Fibroblast of lung (primary cell): Measurements from ENCODE around the gene TUSC1. TPM values are rescaled to one million over a fixed set of nuclear protein-coding genes. Genes with fewer than 3 reads are reported as not detected.

Experiments used
- DNase-seq, 2 donors: peaks; one replicate each; pipeline versions ENCODE4 v3.0.0 to v3.0.0-alpha.2; 2010; ENCODE audit warnings: low read depth in 2 of 2
- H2AFZ ChIP-seq: 2 replicates; pipeline ENCODE4 v1.5.1; 2012; ENCODE audit warnings: low read length, control low read depth, inconsistent platforms
- H3K27ac ChIP-seq: 2 replicates; pipeline ENCODE4 v1.5.1; 2011; ENCODE audit warnings: low read length, control low read depth; ENCODE audit not compliant: insufficient read depth
- H3K27me3 ChIP-seq: 2 replicates; pipeline ENCODE4 v1.5.1; 2011; ENCODE audit warnings: mild to moderate bottlenecking, low read length; ENCODE audit not compliant: control insufficient read depth, insufficient read depth
- H3K36me3 ChIP-seq: 2 replicates; pipeline ENCODE4 v1.5.1; 2011; ENCODE audit warnings: low read length; ENCODE audit not compliant: control insufficient read depth, insufficient read depth
- H3K4me1 ChIP-seq: 2 replicates; pipeline ENCODE4 v1.5.1; 2011; ENCODE audit warnings: low read length; ENCODE audit not compliant: control insufficient read depth, insufficient read depth; ENCODE audit errors: extremely low read depth
- H3K4me2 ChIP-seq: 2 replicates; pipeline ENCODE4 v1.5.1; 2011; ENCODE audit warnings: low read length, control low read depth; ENCODE audit not compliant: insufficient read depth; ENCODE audit errors: extremely low read depth
- H3K4me3 ChIP-seq, 4 experiments: fragments of 200-600 bp in 1 of 4; sonication (generic) in 1 of 4; replicated peaks in 1 of 4; 2 replicates each; pipeline ENCODE4 v1.5.1; 2011 to 2016; ENCODE audit warnings: low read length in 4 of 4, low read depth in 3 of 4, mild to moderate bottlenecking in 3 of 4, control low read depth in 2 of 4, inconsistent platforms in 1 of 4, mixed read lengths in 1 of 4; ENCODE audit not compliant: insufficient read depth in 1 of 4; ENCODE audit errors: control extremely low read depth in 1 of 4
- H3K79me2 ChIP-seq: 2 replicates; pipeline ENCODE4 v1.5.1; 2012; ENCODE audit warnings: mild to moderate bottlenecking, low read length, inconsistent platforms; ENCODE audit not compliant: control insufficient read depth, insufficient read depth
- H3K9ac ChIP-seq: 2 replicates; pipeline ENCODE4 v1.5.1; 2011; ENCODE audit warnings: mild to moderate bottlenecking, low read length, control low read depth; ENCODE audit not compliant: insufficient read depth
- H3K9me3 ChIP-seq: 2 replicates; pipeline ENCODE4 v1.5.1; 2012; ENCODE audit warnings: low read depth, low read length; ENCODE audit not compliant: control insufficient read depth, insufficient read depth
- H4K20me1 ChIP-seq: 2 replicates; pipeline ENCODE4 v1.5.1; 2011; ENCODE audit warnings: low read length; ENCODE audit not compliant: control insufficient read depth, insufficient read depth; ENCODE audit errors: extremely low read depth
- EZH2 ChIP-seq: IDR thresholded peaks from 2 replicates; pipeline ENCODE4 v1.5.1; 2012; ENCODE audit warnings: low read length, control low read depth, mild to moderate bottlenecking; ENCODE audit errors: missing control alignments
- polyA plus RNA-seq, 2 donors: library from polyadenylated mRNA; depleted of rRNA in 1 of 2; stranded (reverse) in 1 of 2; unstranded in 1 of 2; fragments of >200 nt; gene quantifications; 2 replicates each; pipeline ENCODE4 v1.2.1, GENCODE V29; 2011 to 2012; ENCODE audit warnings: missing spikeins in 1 of 2
- total RNA-seq: library from RNA; depleted of rRNA; stranded (reverse); fragments of >200 nt; gene quantifications from 2 replicates; pipeline ENCODE4 v1.2.1, GENCODE V29; 2014
- TF ChIP-seq, protein P1 (sequence below), 2 donors: IDR thresholded peaks in 1 of 2; conservative IDR thresholded peaks in 1 of 2; 1 replicate in 1 of 2; 2 replicates in 1 of 2; pipeline ENCODE4 v1.5.1; 2011 to 2012; ENCODE audit warnings: low read length in 2 of 2, control low read depth in 1 of 2, inconsistent platforms in 1 of 2, low read depth in 1 of 2, mild to moderate bottlenecking in 1 of 2

The TUSC1 gene
- total and polyA plus RNA-seq, 2 donors (not counting 1 experiment from before 2014, with no cell fraction given): 4.9 to 7.9 TPM

- H2AFZ ChIP-seq: no peak overlapping the region
- no peak overlapping the region for H3K27ac ChIP-seq
- no peak overlapping the region for H3K9ac ChIP-seq
- H3K4me1 ChIP-seq: no peaks in the 10 kb centered on the region
- no peak for DNase-seq
- no peak for TF ChIP-seq EZH2
- TF ChIP-seq, protein P1, sequence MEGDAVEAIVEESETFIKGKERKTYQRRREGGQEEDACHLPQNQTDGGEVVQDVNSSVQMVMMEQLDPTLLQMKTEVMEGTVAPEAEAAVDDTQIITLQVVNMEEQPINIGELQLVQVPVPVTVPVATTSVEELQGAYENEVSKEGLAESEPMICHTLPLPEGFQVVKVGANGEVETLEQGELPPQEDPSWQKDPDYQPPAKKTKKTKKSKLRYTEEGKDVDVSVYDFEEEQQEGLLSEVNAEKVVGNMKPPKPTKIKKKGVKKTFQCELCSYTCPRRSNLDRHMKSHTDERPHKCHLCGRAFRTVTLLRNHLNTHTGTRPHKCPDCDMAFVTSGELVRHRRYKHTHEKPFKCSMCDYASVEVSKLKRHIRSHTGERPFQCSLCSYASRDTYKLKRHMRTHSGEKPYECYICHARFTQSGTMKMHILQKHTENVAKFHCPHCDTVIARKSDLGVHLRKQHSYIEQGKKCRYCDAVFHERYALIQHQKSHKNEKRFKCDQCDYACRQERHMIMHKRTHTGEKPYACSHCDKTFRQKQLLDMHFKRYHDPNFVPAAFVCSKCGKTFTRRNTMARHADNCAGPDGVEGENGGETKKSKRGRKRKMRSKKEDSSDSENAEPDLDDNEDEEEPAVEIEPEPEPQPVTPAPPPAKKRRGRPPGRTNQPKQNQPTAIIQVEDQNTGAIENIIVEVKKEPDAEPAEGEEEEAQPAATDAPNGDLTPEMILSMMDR (conservative IDR thresholded peaks at IDR 0.05 in 1 of 2, IDR thresholded peaks at IDR 0.05 in 1 of 2; ENCODE audit: low read depth in 1 of 2, low read length in 2 of 2): no peak
- H4K20me1 ChIP-seq: no peaks in the 10 kb centered on the region
- no peak overlapping the region for H3K4me2 ChIP-seq
- no peaks in the 10 kb centered on the region for H3K9me3 ChIP-seq
- H3K4me3 ChIP-seq: no peak overlapping the region
- no peaks in the 10 kb centered on the region for H3K79me2 ChIP-seq
- no peaks in the 10 kb centered on the region for H3K36me3 ChIP-seq
- no peaks in the 10 kb centered on the region for H3K27me3 ChIP-seq
These were observed 19.7 kb downstream of the TUSC1 start for GRCh38 chr9:25658571-25658970.

DNA sequence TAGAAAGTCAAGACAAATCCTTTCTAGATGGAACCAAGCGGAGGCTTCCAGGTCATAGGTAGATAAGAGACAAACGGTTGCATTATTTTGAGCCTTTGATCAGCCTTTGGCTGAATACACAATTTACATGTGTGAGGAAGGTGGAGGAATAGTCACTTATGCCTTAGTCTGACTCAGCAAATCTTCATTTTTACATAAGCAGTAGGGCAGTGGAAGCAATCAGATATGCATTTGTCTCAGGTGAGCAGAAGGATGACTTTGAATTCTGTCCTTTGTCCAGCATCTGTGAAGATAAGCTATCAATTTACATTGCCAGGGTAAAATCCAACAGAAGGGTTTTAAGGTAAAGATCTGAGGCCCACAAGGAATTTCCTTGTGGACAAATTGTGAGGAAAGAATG lies 23.8 kb downstream of the TUSC1 start:
- no peak overlapping the region for H3K9ac ChIP-seq
- no peaks in the 10 kb centered on the region for H3K9me3 ChIP-seq
- no peaks in the 10 kb centered on the region for H3K4me1 ChIP-seq
- TF ChIP-seq EZH2: no peak
- TF ChIP-seq, protein P1 (conservative IDR thresholded peaks at IDR 0.05 in 1 of 2, IDR thresholded peaks at IDR 0.05 in 1 of 2; ENCODE audit: low read depth in 1 of 2, low read length in 2 of 2): no peak
- H3K4me2 ChIP-seq: no peak overlapping the region
- no peak overlapping the region for H3K4me3 ChIP-seq
- no peaks in the 10 kb centered on the region for H3K79me2 ChIP-seq
- H4K20me1 ChIP-seq: no peaks in the 10 kb centered on the region
- H3K36me3 ChIP-seq: no peaks in the 10 kb centered on the region
- H2AFZ ChIP-seq: no peak overlapping the region
- H3K27me3 ChIP-seq: no peaks in the 10 kb centered on the region
- no peak overlapping the region for H3K27ac ChIP-seq
- no peak for DNase-seq

- H3K4me2 ChIP-seq: no peak overlapping the region
- no peak overlapping the region for H3K9ac ChIP-seq
- TF ChIP-seq, protein P1 (conservative IDR thresholded peaks at IDR 0.05 in 1 of 2, IDR thresholded peaks at IDR 0.05 in 1 of 2; ENCODE audit: low read depth in 1 of 2, low read length in 2 of 2): no peak
- TF ChIP-seq EZH2: no peak
- H4K20me1 ChIP-seq: no peaks in the 10 kb centered on the region
- H3K9me3 ChIP-seq: no peaks in the 10 kb centered on the region
- H3K4me3 ChIP-seq: no peak overlapping the region
- no peaks in the 10 kb centered on the region for H3K27me3 ChIP-seq
- DNase-seq: no peak
- H3K36me3 ChIP-seq: no peaks in the 10 kb centered on the region
- H3K4me1 ChIP-seq: no peaks in the 10 kb centered on the region
- no peaks in the 10 kb centered on the region for H3K79me2 ChIP-seq
- H3K27ac ChIP-seq: no peak overlapping the region
- no peak overlapping the region for H2AFZ ChIP-seq
These were observed 30.1 kb downstream of the TUSC1 start for GRCh38 chr9:25648116-25648515.
